HL-60 (cell line): ENCODE measurements around the gene RMND5B.
A peak's percentile ranks its signal among the peaks of the same experiment; 100 is the strongest.

Source experiments
- DNase-seq, 2 experiments: peaks; one replicate each; pipeline ENCODE4 v3.0.0-alpha.2; 2010 to 2020; ENCODE audit warnings: low read depth in 1 of 2, low spot score in 1 of 2
- H3K27ac ChIP-seq: fragments of 250-450 bp; sonication (Bioruptor Pico); replicated peaks from 2 replicates; pipeline ENCODE4 v1.5.1; 2020; ENCODE audit warnings: mild to moderate bottlenecking, moderate library complexity
- H3K27me3 ChIP-seq: fragments of 250-450 bp; sonication (Bioruptor Pico); 2 replicates; pipeline ENCODE4 v1.5.1; 2021; ENCODE audit warnings: mild to moderate bottlenecking, moderate library complexity; ENCODE audit not compliant: insufficient read depth, poor library complexity, severe bottlenecking
- H3K4me3 ChIP-seq: replicated peaks from 2 replicates; pipeline ENCODE4 v1.5.1; 2011; ENCODE audit warnings: mild to moderate bottlenecking, control low read depth, low read length; ENCODE audit not compliant: insufficient read depth
- GABPA ChIP-seq: IDR thresholded peaks from 2 replicates; pipeline ENCODE4 v1.6.1; 2012; ENCODE audit warnings: low read depth
- POLR2AphosphoS5 ChIP-seq: IDR thresholded peaks from 2 replicates; pipeline ENCODE4 v1.6.1; 2012; ENCODE audit warnings: low read depth
- REST ChIP-seq: IDR thresholded peaks from 2 replicates; pipeline ENCODE4 v1.6.1; 2012; ENCODE audit warnings: low read depth; ENCODE audit not compliant: insufficient replicate concordance
- SPI1 ChIP-seq: IDR thresholded peaks from 2 replicates; pipeline ENCODE4 v1.6.1; 2012; ENCODE audit warnings: low read depth, mild to moderate bottlenecking, borderline replicate concordance

RMND5B gene

DNA sequence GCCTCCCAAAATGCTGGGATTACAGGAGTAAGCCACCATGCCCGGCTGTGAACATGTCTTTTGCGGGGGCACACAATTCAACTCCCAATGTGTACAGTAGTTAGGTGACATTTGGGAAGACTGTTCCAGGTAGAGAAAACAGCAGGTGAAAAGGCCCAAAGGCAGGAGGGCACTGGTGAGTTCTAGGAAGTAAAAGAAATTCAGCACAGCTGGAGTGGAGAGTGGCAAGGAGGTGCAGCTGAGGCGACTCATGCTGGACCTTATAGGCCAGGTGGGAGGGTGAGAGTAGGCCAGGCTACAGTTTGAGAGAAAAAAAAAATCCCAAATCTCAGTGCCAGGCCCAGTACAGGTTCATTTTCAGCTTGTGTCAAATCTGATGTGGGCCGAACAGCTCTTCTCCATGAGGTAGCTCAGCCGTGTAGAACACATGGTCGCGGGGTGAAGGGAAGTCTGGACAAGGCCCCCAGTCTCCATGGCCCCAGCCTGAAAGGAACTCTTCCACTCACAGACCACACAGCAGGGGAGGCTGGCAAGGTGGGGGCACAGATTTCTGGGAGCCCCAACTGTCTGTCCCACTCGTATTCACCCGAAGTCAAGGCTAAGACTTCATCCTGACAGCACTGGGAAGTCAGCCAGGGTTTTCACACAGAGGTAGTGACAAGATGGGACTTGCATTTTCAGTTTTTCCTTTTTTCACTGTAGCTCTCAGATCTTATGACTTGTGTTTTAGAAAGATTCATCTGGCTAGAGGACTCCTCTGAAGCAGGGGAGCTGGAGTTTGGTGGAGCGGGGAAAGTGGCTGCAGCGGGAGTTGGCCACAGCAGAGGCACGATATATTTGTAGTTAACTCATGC is 69.0 kb downstream of the RMND5B start:
- Histone ChIP-seq H3K27me3 (no peaks in the 10 kb centered on the region), H3K27ac (peak overlapping the region; percentile 37), H3K4me3 (no peak overlapping the region)
- no peak for DNase-seq
- TF ChIP-seq SPI1, result no peak
- no peak for TF ChIP-seq POLR2AphosphoS5
- TF ChIP-seq REST, result peak; percentile 81
- no peak for TF ChIP-seq GABPA
